Activated CD8-positive, alpha-beta memory T cell treated with anti-CD3 and anti-CD28 coated beads, Interleukin-2, amount 50 U/mL, for 1 hour (primary cell): ENCODE results near the gene FAM193A.
A peak's percentile ranks its signal among the peaks of the same experiment; 100 is the strongest.
"Not testable (repeated sequence)": the region's sequence is repeated elsewhere in the genome, so short reads cannot be mapped to it uniquely, and the experiment has no call there.

Source experiments
- DNase-seq: peaks from one replicate; pipeline ENCODE4 v3.0.0-alpha.2; 2020; ENCODE audit errors: extremely low read depth

The FAM193A gene

DNA sequence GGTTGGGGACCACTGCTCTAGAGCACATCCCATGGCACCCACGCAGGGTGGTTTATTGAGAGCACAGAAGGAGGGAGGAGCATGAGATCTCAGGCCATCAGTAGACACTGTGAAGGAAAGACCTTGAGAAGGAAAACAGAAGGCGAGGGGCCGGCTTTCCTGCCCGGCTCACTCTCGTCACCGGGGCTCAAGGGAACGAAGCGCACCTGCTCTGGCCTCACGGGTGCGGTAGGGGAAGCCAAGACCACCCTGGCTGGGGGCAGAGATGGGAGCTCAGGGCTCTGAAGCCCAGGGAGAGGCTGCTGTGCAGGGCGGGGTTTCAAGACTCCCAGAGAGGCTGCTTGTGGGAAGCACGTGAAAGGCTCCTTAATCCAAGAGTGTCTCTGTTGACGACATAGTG lies 113.8 kb downstream of the FAM193A start:
- no peak for DNase-seq

- no peak for DNase-seq
These were observed 115.1 kb downstream of the FAM193A start for GRCh38 chr4:2651546-2651945.

GRCh38 chr4:2651998-2652397 lies 115.6 kb downstream of the FAM193A start:
- no peak for DNase-seq

- DNase-seq = no peak
These were observed 116.1 kb downstream of the FAM193A start for GRCh38 chr4:2652415-2653160.

DNA sequence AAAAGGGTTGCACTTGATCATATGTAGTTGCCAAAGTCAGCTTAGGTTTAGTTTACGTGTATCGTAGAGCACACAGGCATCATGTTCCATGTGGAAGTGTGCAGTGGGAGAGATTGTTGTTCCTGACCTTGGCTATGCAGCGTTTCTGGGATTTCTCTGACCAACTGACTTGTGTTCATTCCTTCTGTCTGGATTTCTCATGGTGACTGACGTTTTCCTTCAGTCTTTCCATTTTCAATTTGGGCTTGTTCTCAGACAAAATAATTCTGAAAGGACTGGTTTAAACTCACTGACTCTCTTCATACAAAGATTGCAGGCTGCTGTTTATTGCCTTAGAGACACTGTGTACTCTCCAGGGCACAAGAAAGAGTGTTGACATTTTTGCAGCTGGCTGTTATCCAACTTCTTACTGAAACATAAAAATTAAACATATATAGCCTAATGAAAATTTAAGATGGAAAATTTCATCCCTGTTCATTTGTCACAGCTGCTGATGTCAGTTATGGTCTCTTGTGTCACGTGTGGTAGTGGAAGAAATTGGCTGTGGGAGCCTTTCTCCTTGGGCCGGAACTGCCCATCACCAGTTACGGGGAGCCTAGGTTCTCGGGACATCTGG lies 124.3 kb downstream of the FAM193A start:
- DNase-seq = no peak

- DNase-seq = no peak
These were observed 126.2 kb downstream of the FAM193A start for GRCh38 chr4:2662598-2662997.

DNA sequence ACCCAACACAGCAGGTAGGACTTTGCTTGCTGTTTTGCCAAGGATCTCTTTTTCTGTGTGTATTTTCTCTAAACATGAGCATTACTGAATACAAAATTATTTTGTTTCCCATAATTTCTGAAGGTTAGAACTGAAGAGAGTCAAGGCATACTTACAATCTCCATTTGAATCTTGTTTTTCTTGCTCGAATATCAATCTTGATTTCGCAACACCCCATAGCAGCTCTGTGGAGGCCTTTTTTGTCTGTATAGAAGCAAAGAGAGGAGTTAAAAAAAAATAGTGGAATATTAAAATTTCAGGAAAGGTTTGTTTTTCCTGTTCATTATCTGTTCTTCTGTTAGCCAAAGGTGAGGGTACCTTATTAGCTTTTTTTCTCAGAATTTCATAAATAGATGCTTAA lies 126.8 kb downstream of the FAM193A start:
- no peak for DNase-seq

DNA sequence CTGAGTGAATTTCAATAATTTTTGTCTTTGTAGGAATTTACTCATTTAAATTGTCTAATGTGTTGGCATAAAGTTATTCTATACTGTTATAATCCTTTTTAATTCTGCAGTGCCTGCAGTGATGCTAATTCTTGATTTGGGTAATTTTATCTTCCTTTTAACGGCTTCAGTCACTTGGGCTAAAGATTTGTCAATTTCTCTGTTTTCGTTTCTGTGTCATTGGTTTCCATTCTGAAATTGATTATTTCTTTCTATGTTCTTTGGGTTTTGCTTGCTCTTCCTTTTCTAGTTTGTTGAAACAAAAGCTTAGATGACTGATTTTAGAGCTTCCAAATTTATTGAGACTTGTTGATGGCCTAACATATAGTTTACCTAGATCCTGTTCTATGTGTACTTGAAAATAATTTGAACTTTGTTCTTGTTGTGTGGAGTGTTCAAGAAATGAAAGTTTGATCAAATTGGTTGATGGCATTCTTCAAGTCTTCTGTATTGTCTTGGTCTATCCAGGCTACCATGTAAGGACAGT lies 130.3 kb downstream of the FAM193A start:
- DNase-seq = no peak

GRCh38 chr4:2667428-2667827 lies 131.0 kb downstream of the FAM193A start:
- no peak for DNase-seq

DNA sequence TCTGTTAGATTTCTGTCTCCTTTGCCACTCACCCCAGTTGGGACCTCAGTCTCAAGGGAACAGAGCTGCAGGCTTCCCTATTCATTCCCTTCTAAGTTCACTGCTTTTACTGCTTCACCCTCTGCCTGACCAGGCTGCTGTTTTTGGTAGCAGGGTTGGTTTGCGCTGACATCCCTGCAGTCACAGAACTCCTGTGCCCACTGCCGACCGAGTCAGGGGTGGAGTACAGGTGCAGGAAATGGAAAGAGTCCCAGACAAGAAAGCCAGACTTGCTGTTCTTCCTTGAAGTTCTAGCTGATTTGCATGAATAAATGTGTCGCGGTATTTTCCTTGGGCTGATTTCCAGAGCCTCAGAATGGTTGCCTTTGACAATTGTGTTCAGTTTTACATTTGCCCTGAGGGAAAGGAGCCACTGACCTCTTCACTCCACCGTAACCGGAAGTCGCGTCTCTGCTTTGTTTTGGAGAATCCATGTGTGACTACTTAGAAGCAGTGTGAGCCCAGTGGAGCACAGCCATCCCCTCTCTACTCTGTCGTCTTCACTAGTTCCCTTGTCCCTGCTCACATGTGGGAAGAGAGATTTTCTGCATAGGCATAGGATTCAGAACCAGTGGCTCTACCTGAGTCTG lies 134.9 kb downstream of the FAM193A start:
- DNase-seq = no peak

DNA sequence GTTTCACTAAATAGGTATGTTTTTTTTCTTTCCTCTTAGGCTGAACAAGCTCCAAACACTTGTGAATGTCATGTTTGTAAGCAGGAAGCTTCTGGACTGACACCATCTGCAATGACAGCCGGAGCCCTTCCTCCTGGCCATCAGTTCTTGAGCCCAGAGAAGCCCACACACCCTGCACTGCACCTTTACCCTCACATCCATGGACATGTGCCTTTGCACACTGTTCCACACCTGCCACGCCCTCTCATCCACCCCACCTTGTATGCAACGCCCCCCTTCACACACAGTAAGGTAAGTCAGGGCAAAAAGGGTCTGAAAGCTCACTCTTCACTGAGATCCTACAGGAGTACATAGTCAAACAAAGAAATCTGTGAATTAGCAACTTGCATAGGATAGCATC lies 135.6 kb downstream of the FAM193A start:
- no peak for DNase-seq

- no peak for DNase-seq
These were observed 136.3 kb downstream of the FAM193A start for GRCh38 chr4:2672700-2673099.

DNA sequence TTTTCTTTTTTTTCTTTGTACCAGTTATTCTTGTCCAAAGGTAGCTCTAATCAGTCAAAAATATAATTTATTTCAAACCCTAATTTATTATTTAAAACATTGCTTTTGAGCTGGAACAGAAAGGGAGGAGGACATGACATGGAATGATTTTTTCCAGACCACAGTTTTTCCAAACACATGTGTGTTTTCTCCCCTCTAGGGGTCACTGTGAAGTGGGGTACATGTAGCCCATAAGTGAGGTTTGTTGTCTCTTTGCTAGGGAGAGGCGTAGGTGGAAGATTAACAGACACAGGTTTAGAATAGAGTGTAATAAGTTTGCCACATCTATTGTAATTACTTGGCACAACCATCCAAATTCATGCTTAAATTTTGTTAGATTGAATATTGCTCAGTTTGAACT lies 136.7 kb downstream of the FAM193A start:
- no peak for DNase-seq

DNA sequence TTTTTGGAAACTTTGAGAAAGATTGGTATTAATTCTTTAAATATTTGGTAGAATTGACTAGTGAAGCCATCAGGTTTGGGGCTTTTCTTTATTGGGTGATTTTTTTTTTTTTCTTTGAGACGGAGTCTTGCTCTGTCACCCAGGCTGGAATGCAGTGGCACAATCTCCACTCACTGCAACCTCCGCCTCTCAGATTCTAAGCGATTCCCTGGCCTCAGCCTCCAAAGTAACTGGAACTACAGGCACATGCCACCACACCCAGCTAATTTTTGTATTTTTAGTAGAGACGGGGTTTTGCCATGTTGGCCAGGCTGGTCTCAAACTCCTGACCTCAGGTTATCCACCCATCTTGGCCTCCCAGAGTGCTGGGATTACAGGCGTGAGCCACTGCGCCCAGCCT lies 143.3 kb downstream of the FAM193A start:
- not testable (repeated sequence) for DNase-seq

DNA sequence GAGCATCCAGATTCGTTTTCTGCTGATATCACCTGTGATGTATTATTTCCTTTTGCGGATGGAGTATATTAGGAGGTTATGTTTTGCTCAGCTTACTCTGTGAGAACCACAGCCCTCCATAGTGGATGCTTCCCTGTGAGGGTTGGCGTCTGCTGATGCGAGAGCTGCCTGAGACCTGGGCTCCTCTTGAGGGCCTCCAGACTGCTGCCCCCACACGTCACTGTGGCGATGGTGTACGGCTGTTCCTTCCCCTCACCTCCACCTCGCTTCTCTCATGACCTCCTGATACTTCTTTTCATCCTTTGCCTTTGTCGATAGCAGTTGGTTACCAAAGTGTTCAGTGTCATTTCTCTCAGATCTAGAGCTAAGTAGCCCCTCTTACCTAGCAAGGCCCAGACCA lies 148.0 kb downstream of the FAM193A start:
- no peak for DNase-seq

GRCh38 chr4:2685541-2685940 lies 149.1 kb downstream of the FAM193A start:
- DNase-seq = no peak

GRCh38 chr4:2686379-2687265 lies 150.2 kb downstream of the FAM193A start:
- DNase-seq = no peak

DNA sequence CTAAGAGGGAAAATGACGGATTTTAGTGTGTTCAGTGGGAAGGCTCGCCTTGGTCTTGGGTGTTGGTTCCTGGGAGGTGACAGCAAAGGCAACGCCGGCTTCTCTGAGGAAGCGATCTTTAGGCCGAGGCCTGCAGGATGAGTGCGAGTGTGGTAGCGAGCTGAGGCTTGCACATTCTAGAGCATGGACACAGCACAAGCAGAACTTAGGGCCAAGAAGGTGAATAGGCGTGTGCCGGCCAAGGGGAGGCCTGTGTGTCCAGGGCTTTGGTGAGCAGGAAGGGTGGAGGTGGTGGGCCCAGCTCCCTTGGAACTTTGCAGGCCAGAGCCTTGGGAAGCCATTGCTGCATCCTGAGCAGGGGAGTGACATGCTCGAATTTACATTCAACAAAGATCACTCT lies 151.8 kb downstream of the FAM193A start:
- no peak for DNase-seq

DNA sequence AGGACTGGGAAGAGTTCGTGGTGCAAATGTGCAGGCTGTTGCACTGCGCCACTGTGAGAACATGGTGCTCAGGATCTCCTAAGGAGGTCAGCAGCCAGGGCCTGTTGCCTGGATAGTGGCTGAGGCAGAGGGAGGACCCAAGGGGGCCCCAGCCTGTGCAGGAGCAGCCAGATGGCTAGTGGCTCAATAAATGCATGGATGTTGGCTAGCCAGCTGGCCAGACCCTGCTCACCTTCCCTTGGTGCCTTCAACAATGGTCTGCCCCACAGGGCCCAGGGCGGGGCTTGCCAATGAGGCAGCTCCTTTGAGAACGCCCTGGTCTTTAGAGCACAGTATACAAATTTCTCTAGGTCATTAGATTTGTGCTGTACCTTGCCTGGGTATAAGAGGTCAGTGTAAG lies 152.2 kb downstream of the FAM193A start:
- no peak for DNase-seq

GRCh38 chr4:2689114-2689513 lies 152.7 kb downstream of the FAM193A start:
- DNase-seq = no peak

- peak; percentile 3 for DNase-seq
These were observed 153.6 kb downstream of the FAM193A start for GRCh38 chr4:2689825-2690700.
